Measurements from ENCODE around the gene SLC12A8.

Gene SLC12A8

DNA sequence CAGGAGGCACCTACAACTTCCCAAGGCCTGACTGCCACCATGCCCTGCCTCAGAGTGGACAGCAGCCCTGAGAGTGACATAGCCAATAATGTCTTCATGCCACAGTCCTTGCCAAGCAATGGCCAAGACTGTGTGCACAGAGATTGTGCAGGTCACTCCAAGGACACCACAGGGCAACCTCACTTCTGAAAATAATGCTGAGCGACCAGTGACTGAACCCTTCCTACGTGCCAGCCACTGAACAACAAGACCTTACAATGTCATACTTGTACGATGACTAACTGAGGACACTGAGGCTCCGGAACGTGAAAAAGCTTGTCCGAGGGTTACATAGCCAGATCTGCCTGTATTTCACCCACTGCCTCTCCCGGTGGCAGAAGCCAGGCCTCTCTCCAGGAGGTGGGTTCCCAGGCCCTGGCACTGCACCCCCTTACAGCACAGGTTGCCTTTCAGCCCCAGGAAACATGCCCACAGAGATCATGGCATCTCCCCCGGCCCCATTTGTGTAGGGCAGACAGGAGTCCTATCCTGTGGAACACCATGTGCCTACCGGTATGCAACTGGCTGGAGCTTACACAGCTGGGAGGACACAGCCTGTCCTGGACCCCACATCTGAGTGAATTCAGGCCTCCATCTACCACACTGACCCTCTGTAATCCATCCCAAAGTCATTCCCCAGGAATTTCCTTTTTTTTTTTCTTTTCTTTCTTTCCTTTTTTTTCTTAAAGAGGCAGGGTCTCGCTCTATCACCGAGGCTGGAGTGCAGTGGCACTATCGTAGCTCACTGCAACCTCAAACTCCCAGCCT lies 72.3 kb downstream of the SLC12A8 start:
- no peak for DNase-seq (ENCODE audit: low read depth)

GRCh38 chr3:125139386-125139785 lies 73.2 kb downstream of the SLC12A8 start:
- DNase-seq (ENCODE audit: low read depth), result no peak

- no peak for DNase-seq (ENCODE audit: low read depth)
These were observed 75.1 kb downstream of the SLC12A8 start for GRCh38 chr3:125137358-125138033.

DNA sequence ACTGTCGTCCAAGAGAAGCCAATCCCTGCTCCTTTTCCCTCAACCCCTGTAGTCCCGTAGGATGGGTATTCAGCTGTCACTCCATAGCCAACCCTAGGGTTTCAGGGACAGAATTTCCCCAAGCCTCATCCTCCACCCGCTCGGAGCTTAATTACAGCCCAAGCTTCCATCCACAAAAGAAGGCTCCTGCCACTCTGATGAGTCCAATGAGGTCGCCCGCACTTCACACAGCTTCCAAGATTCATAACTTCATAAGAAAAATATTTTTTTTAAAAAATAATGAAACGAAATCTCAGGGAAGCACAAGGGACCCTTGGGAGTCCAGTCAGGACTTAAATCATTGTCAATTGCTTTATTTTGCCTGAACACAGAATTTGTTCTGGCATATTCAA lies 75.6 kb downstream of the SLC12A8 start:
- DNase-seq (ENCODE audit: low read depth), result no peak

DNA sequence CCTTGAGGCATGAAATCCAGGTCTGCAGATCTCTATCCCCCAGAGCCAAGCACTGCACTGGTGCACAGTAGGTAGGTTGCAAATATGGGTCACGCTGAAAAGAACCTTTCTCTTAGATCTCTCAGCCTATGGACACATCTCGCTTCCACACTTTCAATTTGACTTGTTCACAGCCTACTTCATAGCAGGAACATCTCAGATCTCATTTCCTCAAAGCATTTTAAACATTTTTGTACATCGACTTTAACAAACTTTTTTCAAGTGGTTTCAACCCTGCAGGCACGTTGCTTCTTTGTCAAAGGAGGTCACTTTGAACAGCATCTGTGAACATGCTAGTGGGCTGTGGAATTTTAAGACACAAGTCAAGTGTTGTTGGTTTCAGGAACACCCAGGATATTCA lies 76.0 kb downstream of the SLC12A8 start:
- no peak for DNase-seq (ENCODE audit: low read depth)

- no peak for DNase-seq (ENCODE audit: low read depth)
These were observed 77.6 kb downstream of the SLC12A8 start for GRCh38 chr3:125134952-125135351.

GRCh38 chr3:125132815-125133214 lies 79.7 kb downstream of the SLC12A8 start:
- no peak for DNase-seq (ENCODE audit: low read depth)

- no peak for DNase-seq (ENCODE audit: low read depth)
These were observed 83.0 kb downstream of the SLC12A8 start for GRCh38 chr3:125129512-125129997.

- no peak for DNase-seq (ENCODE audit: low read depth)
These were observed 83.6 kb downstream of the SLC12A8 start for GRCh38 chr3:125128861-125129501.

- no peak for DNase-seq (ENCODE audit: low read depth)
These were observed 86.2 kb downstream of the SLC12A8 start for GRCh38 chr3:125126323-125126722.

DNA sequence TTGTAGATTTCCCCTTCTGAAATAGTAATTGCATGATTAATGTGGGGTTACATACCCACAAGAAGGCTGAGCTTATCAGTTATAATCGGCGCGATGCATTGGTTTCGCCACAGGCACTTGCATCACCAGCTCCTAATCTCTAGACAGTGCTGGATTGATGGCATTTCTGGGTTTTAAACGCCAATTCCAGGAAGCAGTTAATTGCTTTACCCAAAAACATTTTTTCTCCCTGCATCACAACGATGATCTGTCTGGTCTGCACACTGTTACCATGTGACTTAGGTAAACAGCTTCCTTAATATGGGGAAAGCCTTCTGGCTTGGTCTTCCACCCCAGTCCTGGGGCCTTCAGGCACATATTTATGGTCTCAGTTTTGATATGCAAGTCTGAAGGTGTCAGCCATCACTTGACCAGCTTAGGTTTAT lies 86.7 kb downstream of the SLC12A8 start:
- no peak for DNase-seq (ENCODE audit: low read depth)

DNA sequence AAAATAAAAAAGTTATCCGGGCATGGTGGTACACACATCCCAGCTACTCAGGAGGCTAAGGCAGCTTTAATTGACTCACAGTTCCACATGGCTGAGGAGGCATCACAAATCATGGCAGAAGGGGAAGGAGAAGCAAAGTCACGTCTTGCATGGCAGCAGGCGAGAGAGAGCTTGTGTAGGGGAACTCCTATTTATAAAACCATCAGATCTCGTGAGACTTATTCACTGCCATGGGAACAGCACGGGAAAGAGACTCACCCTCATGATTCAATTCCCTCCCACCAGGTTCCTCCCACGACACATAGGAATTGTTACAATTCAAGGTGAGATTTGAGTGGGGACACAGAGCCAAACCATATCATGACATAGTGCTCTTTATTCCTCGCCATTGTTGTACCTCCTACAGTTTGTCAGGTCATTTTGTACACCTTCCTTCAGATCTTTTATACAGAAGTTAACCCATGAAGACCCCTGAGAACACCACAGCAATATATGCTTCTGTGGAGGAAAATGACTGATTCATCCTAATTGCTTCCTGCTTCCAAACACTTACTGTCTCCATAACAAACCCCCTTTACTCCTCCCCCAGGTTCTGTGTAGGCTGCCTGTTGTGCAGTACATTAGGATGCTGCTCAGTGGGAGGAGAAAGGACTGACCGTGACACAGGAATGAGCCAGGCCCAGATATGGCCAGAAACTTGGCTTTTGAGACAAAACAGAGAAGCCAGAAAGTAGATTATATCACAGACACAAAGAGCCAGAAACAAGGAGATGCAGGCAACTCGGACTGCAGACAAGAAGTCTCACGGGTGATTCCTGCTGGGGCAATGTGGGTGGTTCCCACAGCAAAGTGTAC lies 88.9 kb downstream of the SLC12A8 start:
- DNase-seq (ENCODE audit: low read depth), result no peak

DNA sequence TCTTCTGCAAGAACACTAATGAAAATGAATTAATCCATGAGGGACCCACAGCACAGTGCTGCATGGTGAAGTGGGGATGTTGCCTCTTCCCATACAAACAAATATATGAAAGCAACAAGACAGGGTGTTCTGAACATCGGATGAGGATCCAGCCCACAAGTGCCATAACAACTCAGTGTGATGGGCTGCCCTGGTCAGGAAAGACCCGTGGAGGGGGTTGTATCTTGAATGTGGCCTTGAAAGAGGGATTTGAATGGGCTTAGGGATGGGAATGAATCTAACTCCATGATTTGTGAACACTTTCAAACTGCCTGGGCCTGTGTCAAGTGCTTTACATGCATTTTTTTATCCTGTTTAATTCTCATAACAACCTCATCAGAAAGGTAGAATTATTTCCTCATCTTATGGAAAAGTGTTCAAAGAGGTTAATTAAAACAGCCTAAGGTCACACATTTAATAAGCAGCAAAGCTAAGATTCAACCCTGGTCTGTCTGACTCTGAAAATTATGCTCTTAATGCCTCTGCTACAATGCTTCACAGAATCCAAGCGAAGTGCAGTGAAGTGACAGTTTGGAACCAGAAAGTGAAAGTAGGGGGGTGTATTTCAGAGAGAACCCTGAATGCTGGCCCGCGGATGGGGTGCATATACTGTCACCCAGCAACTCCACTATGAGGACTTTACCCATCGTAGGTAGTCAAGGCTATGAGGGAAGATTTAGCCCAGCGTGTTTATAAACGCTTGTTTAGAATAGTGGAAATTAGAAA lies 91.1 kb downstream of the SLC12A8 start:
- DNase-seq (ENCODE audit: low read depth), result no peak

- DNase-seq (ENCODE audit: low read depth), result no peak
These were observed 92.0 kb downstream of the SLC12A8 start for GRCh38 chr3:125120379-125121122.

- no peak for DNase-seq (ENCODE audit: low read depth)
These were observed 92.7 kb downstream of the SLC12A8 start for GRCh38 chr3:125119752-125120378.

DNA sequence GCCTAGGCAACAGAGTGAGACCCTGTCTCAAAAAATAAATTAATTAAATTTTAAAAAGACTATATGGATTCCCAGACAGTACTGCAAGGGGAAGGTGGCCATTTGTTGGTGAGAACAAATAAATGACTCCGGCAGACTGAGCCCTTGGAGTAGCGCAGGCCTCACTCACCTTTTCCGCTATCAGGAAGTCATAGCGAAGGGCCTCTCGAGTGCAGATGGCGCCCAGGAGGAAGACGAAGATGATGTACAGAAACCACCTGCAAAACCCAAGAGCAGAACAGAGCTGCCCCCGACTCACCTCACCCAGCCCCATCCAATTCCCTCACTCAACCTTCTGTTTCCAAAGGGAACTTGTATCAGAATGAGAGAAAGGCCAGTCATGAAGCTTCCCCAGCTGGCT lies 93.9 kb downstream of the SLC12A8 start:
- no peak for DNase-seq (ENCODE audit: low read depth)

DNA sequence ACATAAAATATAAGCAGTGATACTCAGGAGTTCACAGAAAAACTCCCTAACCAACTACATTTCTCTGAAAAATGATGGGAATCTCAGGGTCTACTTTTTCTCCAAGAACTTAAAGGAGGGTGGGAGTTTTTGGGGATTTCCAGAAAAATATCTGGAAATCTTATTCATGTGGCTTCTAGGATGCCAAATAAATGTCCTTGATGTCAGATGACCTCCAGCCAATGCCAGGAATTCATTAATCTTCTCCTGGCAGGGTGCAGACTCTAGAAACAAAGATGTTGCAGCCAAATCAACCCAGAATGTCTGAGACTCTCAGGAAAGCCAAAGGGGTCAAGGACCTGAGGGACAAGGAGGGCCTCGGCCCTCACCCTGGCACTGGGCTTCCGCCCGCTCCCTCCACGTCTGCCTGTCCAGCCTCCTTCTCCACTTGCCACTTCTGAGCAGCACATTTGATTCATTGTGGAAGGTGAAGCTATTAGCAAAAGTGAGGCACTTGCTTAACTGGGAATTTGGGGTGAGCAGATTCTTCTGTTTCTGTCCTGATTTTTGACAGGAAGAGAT lies 94.8 kb downstream of the SLC12A8 start:
- DNase-seq (ENCODE audit: low read depth), result no peak

GRCh38 chr3:125116311-125117080 lies 96.1 kb downstream of the SLC12A8 start:
- no peak for DNase-seq (ENCODE audit: low read depth)

DNA sequence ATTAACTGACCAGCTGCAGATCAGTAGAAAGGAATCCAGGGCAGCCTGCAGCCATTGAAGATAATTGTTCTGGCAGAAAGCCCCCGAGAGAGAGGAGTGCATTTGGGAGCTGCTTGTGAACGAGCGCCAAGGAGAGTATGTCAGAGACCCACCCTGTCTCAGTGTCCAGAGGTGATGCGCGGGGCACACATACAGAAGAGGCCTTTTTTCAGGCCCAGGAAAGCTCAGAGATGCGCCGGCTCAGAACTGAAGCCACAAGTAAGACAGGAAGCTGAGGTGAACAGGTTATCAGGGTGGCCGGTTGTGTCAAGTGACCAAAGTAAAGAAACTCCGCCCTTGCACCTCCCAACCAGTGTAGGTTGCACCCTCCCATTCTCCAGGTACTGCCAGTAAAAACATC lies 96.9 kb downstream of the SLC12A8 start:
- DNase-seq (ENCODE audit: low read depth), result no peak
